Activated CD8-positive, alpha-beta T cell treated with anti-CD3 and anti-CD28 coated beads for 36 hours (primary cell): ENCODE results near the gene C11orf87. TPM values are rescaled to one million over a fixed set of nuclear protein-coding genes. Genes with fewer than 3 reads are reported as not detected.

Experiments
- ATAC-seq: fragments of 200-7000 bp; cut with Tn5 transposase; one replicate; pipeline ENCODE4 v1.10.0; 2021; ENCODE audit warnings: mild to moderate bottlenecking, moderate library complexity
- CTCF ChIA-PET: fragments of 350-600 bp; sonication (Branson Sonifier 250); formaldehyde crosslinking; loops from one replicate; lab custom pipeline; 2021; ENCODE audit warnings: antibody characterized with exemption; lab: Charles Lee
- POLR2A ChIA-PET: fragments of 350-600 bp; sonication (Branson Sonifier 250); formaldehyde crosslinking; loops from one replicate; lab custom pipeline; 2021; ENCODE audit warnings: antibody characterized with exemption; lab: Charles Lee
- DNase-seq: peaks from one replicate; pipeline ENCODE4 v3.0.0-alpha.2; 2020
- H3K27ac Mint-ChIP-seq: one replicate; pipeline ENCODE4 v1.8.0; 2021; ENCODE audit warnings: mild to moderate bottlenecking, mixed read lengths
- H3K27me3 Mint-ChIP-seq: one replicate; pipeline ENCODE4 v1.8.0; 2021; ENCODE audit warnings: mixed read lengths
- H3K36me3 Mint-ChIP-seq: one replicate; pipeline ENCODE4 v1.8.0; 2021; ENCODE audit warnings: low read depth, mixed read lengths
- H3K4me1 Mint-ChIP-seq: one replicate; pipeline ENCODE4 v1.8.0; 2021; ENCODE audit warnings: low read depth, mixed read lengths
- H3K4me3 Mint-ChIP-seq: one replicate; pipeline ENCODE4 v1.8.0; 2021; ENCODE audit warnings: mild to moderate bottlenecking, moderate library complexity, mixed read lengths
- H3K9me3 Mint-ChIP-seq: one replicate; pipeline ENCODE4 v1.8.0; 2021; ENCODE audit warnings: mixed read lengths
- intact Hi-C: fragments of 100-400 bp; cut with micrococcal nuclease; formaldehyde crosslinking; loops from one replicate; pipeline ENCODE4 v1.10.0; 2022
- total RNA-seq, 2 experiments: library from RNA; stranded (reverse); gene quantifications; one replicate each; pipeline ENCODE4 v1.2.3, GENCODE V29; 2021
- TF ChIP-seq, protein P1 (sequence below): fragments of 200-600 bp; IDR thresholded peaks from one replicate; pipeline ENCODE4 v1.8.0; 2022; ENCODE audit warnings: antibody characterized with exemption, mild to moderate bottlenecking

C11orf87 gene
- total RNA-seq: not detected

DNA sequence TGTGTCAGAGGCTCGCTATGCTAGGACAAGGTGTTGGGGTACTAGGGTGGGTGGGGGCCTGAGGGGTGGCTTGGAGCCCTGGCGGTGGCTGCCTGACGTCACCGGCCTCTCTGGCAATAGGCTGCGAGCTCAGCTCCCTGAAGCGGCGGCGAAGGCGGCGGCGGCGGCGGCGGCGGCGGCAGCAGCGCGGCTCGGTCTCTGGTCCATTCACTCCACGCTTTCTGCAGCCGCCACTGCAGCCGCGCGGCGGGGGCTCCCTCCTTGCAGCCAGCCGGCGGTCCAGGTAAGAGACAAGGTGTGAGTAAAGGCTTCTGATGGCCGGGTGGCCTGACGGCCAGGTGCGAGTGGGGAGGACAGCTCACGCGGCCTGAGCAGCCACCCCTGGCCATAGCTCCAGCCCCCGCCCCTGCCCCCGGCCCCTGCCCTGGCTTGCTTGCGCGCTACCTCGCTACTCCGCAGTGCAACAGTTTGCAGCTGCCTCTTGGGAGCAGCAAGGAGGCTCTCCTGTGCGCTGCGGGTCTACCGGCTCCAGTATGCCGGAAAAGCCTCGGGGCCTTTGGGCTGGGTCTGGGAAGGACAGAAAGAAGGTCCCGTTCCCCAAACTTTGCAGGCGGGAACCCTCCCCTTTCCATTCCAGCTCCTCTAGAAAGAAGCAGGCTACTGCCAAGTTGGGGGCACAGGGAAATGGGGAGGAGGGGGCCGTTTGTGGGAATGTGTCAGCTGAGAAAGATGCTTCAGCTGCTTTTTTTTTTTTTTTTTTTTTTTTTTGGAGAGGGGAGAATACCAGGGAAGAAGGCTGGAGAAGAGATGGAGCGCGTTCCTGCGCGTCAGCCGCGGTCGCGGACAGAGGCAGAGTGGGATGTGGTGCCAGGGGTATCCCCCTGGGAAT lies at the start of gene C11orf87:
Gene C11orf87, plus strand, starts transcription at position 210 of the 889 bp plus-strand sequence. CDS start 1,444 bp downstream, outside the sequence.
- TF ChIP-seq, protein P1, sequence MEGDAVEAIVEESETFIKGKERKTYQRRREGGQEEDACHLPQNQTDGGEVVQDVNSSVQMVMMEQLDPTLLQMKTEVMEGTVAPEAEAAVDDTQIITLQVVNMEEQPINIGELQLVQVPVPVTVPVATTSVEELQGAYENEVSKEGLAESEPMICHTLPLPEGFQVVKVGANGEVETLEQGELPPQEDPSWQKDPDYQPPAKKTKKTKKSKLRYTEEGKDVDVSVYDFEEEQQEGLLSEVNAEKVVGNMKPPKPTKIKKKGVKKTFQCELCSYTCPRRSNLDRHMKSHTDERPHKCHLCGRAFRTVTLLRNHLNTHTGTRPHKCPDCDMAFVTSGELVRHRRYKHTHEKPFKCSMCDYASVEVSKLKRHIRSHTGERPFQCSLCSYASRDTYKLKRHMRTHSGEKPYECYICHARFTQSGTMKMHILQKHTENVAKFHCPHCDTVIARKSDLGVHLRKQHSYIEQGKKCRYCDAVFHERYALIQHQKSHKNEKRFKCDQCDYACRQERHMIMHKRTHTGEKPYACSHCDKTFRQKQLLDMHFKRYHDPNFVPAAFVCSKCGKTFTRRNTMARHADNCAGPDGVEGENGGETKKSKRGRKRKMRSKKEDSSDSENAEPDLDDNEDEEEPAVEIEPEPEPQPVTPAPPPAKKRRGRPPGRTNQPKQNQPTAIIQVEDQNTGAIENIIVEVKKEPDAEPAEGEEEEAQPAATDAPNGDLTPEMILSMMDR: no peak
- DNase-seq (no peak), ATAC-seq (no peak)
- Mint-ChIP-seq H3K4me1 (no peaks in the 10 kb centered on the region), H3K27ac (no peak within 1 kb of the TSS), H3K36me3 (no peaks in the 10 kb centered on the region), H3K27me3 (peaks cover 33% of the 10 kb centered on the region), H3K9me3 (no peaks in the 10 kb centered on the region), H3K4me3 (no peak within 1 kb of the TSS)
- POLR2A ChIA-PET: interaction anchor here (1.0 kb wide), 1 partner anchor 51 kb away, joined by 3 read pairs; no protein-coding TSS in a partner anchor
- CTCF ChIA-PET: no interaction called here
- intact Hi-C loops: no loop called here

DNA sequence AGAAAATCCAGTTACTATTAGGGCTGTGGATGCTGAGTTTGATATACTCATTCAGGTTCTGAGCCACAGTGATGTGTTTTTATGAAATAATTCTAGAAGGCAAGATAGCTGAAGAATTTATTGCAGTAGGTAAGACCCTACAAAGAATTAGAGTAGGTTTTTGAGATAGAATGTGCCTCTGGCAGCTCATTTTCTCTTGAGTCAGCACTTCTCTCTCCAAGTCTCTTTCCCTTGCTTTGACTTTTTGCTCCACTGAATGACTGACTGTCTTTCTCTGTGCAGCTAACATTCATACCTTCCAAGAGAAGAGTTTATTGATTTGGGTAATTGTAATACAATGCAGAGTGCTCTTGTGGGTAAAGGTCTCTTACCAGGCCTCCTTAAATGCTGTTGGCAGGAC lies 48.0 kb upstream of the C11orf87 start:
- Mint-ChIP-seq H3K36me3 (no peaks in the 10 kb centered on the region), H3K9me3 (peaks cover 2% of the 10 kb centered on the region), H3K4me1 (no peaks in the 10 kb centered on the region), H3K27ac (no peak overlapping the region), H3K27me3 (peaks cover 3% of the 10 kb centered on the region), H3K4me3 (no peak overlapping the region)
- ATAC-seq (no peak), DNase-seq (no peak)
- ChIA-PET POLR2A (no interaction called here), CTCF (no interaction called here)
- intact Hi-C loops: no loop called here
- TF ChIP-seq, protein P1: no peak

DNA sequence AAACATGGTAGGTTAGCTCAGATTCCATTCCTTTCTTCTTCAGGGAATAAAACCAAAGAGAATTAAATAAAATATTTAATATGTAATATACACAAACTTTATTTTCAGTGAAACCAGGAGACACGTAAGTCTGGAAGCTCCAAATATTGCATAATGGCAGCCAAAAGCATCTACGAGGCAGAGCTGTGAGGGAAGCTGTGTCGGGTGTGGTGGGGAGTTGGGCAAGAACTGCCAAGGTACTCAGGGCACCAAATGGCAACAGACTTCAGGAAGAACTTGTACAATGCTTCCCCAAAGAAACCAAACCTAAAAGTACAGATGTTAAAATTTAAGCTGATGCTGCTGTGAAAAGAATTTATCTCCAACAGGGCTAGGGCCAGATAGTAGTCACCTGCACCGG lies 47.5 kb upstream of the C11orf87 start:
- H3K9me3 Mint-ChIP-seq: peaks cover 2% of the 10 kb centered on the region
- ChIA-PET POLR2A (no interaction called here), CTCF (no interaction called here)
- DNase-seq (no peak), ATAC-seq (no peak)
- intact Hi-C loops: no loop called here
- TF ChIP-seq, protein P1: no peak
- no peak overlapping the region for H3K4me3 Mint-ChIP-seq
- H3K27ac Mint-ChIP-seq: no peak overlapping the region
- H3K36me3 Mint-ChIP-seq: no peaks in the 10 kb centered on the region
- H3K27me3 Mint-ChIP-seq: peaks cover 3% of the 10 kb centered on the region
- no peaks in the 10 kb centered on the region for H3K4me1 Mint-ChIP-seq

DNA sequence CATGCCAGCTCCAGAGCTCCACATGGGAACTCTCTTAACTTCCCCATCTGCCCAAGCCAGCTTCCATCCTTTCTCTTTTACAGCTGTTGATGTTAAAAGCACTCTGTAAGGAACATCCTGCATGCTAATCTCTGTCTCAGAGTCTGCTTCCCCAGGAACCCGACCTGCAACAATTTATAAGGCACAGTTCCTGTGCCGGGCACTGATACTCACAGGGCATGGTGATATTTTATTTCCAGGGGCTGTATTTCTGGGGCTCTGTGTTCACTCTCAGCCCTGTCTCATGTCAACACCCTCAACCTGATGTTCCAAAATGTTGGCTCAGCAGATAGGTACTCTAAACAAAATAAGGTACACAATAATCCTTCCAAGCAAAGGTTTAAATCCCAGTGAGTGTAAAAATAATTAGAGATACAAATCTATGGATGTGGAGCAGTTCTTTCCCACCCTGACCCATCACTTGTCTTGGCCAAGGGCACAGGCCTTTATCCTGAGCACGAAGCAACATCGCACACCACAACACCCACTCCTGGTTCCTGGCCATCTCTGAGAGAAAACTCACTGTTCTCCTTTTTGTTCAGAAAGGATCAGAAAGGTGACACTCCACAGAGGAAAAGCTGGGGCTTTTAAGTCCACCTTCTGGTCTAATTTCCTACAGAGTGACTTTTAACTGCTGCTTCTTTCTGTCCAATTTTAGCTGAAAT lies 44.8 kb upstream of the C11orf87 start:
- H3K27ac Mint-ChIP-seq: no peak overlapping the region
- intact Hi-C loops: no loop called here

More for the DNA sequence above, 44.8 kb upstream of the C11orf87 start:
- Mint-ChIP-seq H3K9me3 (no peaks in the 10 kb centered on the region), H3K4me3 (no peak overlapping the region), H3K36me3 (no peaks in the 10 kb centered on the region), H3K4me1 (no peaks in the 10 kb centered on the region), H3K27me3 (no peaks in the 10 kb centered on the region)
- TF ChIP-seq, protein P1: no peak
- ChIA-PET POLR2A (no interaction called here), CTCF (no interaction called here)
- ATAC-seq: no peak
- DNase-seq: no peak
